Uterus (tissue), 2 donors: Measurements from ENCODE around the gene MAD1L1.

ENCODE experiments used
- POLR2A ChIP-seq, 2 donors: fragments of 450-650 bp; IDR thresholded peaks; one replicate each; pipeline ENCODE4 v1.6.1; 2016; ENCODE audit warnings: antibody characterized with exemption in 2 of 2, mild to moderate bottlenecking in 1 of 2, moderate library complexity in 1 of 2
- TF ChIP-seq, protein P1 (sequence below), 4 experiments: fragments of 200-600 bp in 2 of 4; fragments of 450-650 bp in 2 of 4; sonication (generic) in 2 of 4; IDR thresholded peaks; one replicate each; pipeline ENCODE4 v1.5.1; 2016 to 2019; ENCODE audit warnings: antibody characterized with exemption in 4 of 4, mild to moderate bottlenecking in 2 of 4, moderate library complexity in 1 of 4

DNA sequence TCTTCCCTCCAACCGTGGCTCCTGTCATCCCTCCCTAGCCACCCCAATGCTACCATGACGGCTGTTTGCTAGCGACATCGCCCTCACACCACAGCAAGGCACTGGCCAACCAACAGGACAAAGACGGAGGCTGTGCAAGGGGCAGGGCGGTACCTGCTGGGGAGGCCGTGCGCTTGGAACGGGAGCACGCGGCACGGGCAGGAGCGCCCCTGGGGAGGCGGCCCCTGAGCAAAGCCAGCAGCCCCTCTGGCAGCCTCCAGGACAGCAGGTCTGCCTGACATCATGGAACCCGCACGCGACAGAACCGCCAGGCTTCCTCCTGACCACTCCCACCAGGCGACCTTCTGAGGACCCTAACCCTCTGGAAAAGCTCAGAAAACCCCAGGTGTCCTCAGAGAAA is 12.7 kb downstream of the MAD1L1 start:
- TF ChIP-seq, protein P1, sequence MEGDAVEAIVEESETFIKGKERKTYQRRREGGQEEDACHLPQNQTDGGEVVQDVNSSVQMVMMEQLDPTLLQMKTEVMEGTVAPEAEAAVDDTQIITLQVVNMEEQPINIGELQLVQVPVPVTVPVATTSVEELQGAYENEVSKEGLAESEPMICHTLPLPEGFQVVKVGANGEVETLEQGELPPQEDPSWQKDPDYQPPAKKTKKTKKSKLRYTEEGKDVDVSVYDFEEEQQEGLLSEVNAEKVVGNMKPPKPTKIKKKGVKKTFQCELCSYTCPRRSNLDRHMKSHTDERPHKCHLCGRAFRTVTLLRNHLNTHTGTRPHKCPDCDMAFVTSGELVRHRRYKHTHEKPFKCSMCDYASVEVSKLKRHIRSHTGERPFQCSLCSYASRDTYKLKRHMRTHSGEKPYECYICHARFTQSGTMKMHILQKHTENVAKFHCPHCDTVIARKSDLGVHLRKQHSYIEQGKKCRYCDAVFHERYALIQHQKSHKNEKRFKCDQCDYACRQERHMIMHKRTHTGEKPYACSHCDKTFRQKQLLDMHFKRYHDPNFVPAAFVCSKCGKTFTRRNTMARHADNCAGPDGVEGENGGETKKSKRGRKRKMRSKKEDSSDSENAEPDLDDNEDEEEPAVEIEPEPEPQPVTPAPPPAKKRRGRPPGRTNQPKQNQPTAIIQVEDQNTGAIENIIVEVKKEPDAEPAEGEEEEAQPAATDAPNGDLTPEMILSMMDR (IDR thresholded peaks at IDR 0.05) = no peak
- no peak for TF ChIP-seq POLR2A (IDR thresholded peaks at IDR 0.05)
